Panc1 (cell line): ENCODE measurements around the gene CAMTA2. TPM values are rescaled to one million over a fixed set of nuclear protein-coding genes. Genes with fewer than 3 reads are reported as not detected.

ENCODE experiments used
- ATAC-seq: fragments of 200-7000 bp; cut with Tn5 transposase; 2 replicates; pipeline ENCODE4 v1.9.1; 2020; ENCODE audit warnings: mild to moderate bottlenecking, moderate library complexity
- BruUV-seq: library from RNA; stranded (reverse); fragments of 400-500 nt; replicated peaks from 2 replicates; lab custom pipeline; 2021; lab: Mats Ljungman, UMichigan
- CTCF ChIA-PET: fragments of 300-600 bp; sonication (Branson Sonifier 250); formaldehyde crosslinking; loops from one replicate; lab custom pipeline; 2022; ENCODE audit warnings: antibody characterized with exemption; lab: Charles Lee
- POLR2A ChIA-PET: fragments of 300-600 bp; sonication (Branson Sonifier 250); formaldehyde crosslinking; loops from one replicate; lab custom pipeline; 2022; ENCODE audit warnings: antibody characterized with exemption; lab: Charles Lee
- DNase-seq: peaks from one replicate; pipeline ENCODE4 v3.0.0-alpha.2; 2010; ENCODE audit warnings: low read depth, low spot score
- H3K27ac ChIP-seq: 2 replicates; pipeline ENCODE4 v1.5.1; 2011; ENCODE audit warnings: mild to moderate bottlenecking, low read length, inconsistent platforms
- H3K27me3 ChIP-seq: fragments of 200-500 bp; sonication (Bioruptor generic); 2 replicates; pipeline ENCODE4 v1.6.0; 2014; ENCODE audit warnings: low read length, inconsistent platforms; ENCODE audit not compliant: control insufficient read depth, insufficient read depth
- H3K36me3 ChIP-seq: fragments of 200-500 bp; sonication (Bioruptor generic); 2 replicates; pipeline ENCODE4 v1.5.1; 2014; ENCODE audit warnings: inconsistent platforms, mild to moderate bottlenecking, low read length, moderate library complexity; ENCODE audit not compliant: control insufficient read depth, insufficient read depth
- H3K4me1 ChIP-seq: 2 replicates; pipeline ENCODE4 v1.5.1; 2011; ENCODE audit warnings: inconsistent platforms, mild to moderate bottlenecking, low read length, moderate library complexity; ENCODE audit not compliant: control insufficient read depth, insufficient read depth
- H3K4me3 ChIP-seq, 2 experiments: 2 replicates each; pipeline ENCODE4 v1.5.1; 2011 to 2012; ENCODE audit warnings: low read depth in 2 of 2, low read length in 2 of 2, mild to moderate bottlenecking in 2 of 2, inconsistent platforms in 1 of 2, moderate library complexity in 1 of 2
- H3K9me3 ChIP-seq: fragments of 200-500 bp; sonication (Bioruptor generic); 2 replicates; pipeline ENCODE4 v1.5.1; 2014; ENCODE audit warnings: low read depth, mild to moderate bottlenecking, inconsistent platforms, low read length, moderate library complexity; ENCODE audit not compliant: control insufficient read depth, insufficient read depth
- CTCF ChIP-seq: fragments of 450-650 bp; IDR thresholded peaks from 2 replicates; pipeline ENCODE4 v1.5.1; 2017; ENCODE audit warnings: mild to moderate bottlenecking
- POLR2AphosphoS5 ChIP-seq: IDR thresholded peaks from 2 replicates; pipeline ENCODE4 v1.6.1; 2012; ENCODE audit warnings: mild to moderate bottlenecking, low read depth, low read length, moderate library complexity
- REST ChIP-seq, 2 experiments: IDR thresholded peaks; 2 replicates each; pipeline ENCODE4 v1.6.1; 2011 to 2012; ENCODE audit warnings: low read depth in 2 of 2, control low read depth in 1 of 2, low read length in 1 of 2, mild to moderate bottlenecking in 1 of 2, moderate library complexity in 1 of 2; ENCODE audit not compliant: insufficient read depth in 1 of 2
- SIN3A ChIP-seq: IDR thresholded peaks from 2 replicates; pipeline ENCODE4 v1.6.1; 2012; ENCODE audit warnings: low read depth, mild to moderate bottlenecking, low read length, moderate library complexity, borderline replicate concordance; ENCODE audit not compliant: insufficient read depth
- TCF7L2 ChIP-seq: IDR thresholded peaks from 2 replicates; pipeline ENCODE4 v1.6.1; 2011; ENCODE audit warnings: mild to moderate bottlenecking, low read depth, low read length, inconsistent platforms
- in situ Hi-C: cut with HindIII; loops from 2 replicates; pipeline ENCODE4 v1.10.0; 2016; ENCODE audit warnings: low sequenced_read_pairs, low pct_unique_long_range_greater_than_20kb
- intact Hi-C: fragments of 100-400 bp; cut with micrococcal nuclease; formaldehyde crosslinking; loops from one replicate; pipeline ENCODE4 v1.10.0; 2022; ENCODE audit not compliant: unreplicated experiment
- total RNA-seq: library from RNA; stranded (reverse); gene quantifications from one replicate; pipeline ENCODE4 v1.2.1, GENCODE V29; 2021; ENCODE audit not compliant: unreplicated experiment

Gene CAMTA2
- total RNA-seq, 1 experiment from 2014 or later: 22.7 TPM

GRCh38 chr17:4999430-5000093 lies 12.1 kb upstream of the CAMTA2 start:
- CTCF ChIA-PET: no interaction called here
- POLR2A ChIA-PET: no interaction called here
- intact Hi-C loops: no loop called here
- TF ChIP-seq TCF7L2 (no peak), REST (IDR thresholded peaks at IDR 0.05; ENCODE audit: insufficient read depth in 1 of 2, low read depth in 2 of 2, low read length in 1 of 2) (no peak), POLR2AphosphoS5 (no peak), CTCF (no peak), SIN3A (no peak)
- ATAC-seq (no peak), DNase-seq (no peak)
- H3K9me3 ChIP-seq: no peaks in the 10 kb centered on the region
- peak overlapping the region; percentile 83; the same call in 1 of the 2 replicates for H3K27ac ChIP-seq
- in situ Hi-C loops: no loop called here
- peak overlapping the region; percentile 74 to 79 for H3K4me3 ChIP-seq
- H3K27me3 ChIP-seq: no peaks in the 10 kb centered on the region
- H3K4me1 ChIP-seq: no peaks in the 10 kb centered on the region
- TSS peak; percentile 87 for BruUV-seq
- peaks cover 6% of the 10 kb centered on the region for H3K36me3 ChIP-seq

- peak overlapping the region; percentile 83 for H3K27ac ChIP-seq
- in situ Hi-C loops (no loop called here), intact Hi-C loops (no loop called here)
- ATAC-seq (no peak), DNase-seq (no peak)
- H3K9me3 ChIP-seq: no peaks in the 10 kb centered on the region
- H3K4me1 ChIP-seq: no peaks in the 10 kb centered on the region
- H3K4me3 ChIP-seq: peak overlapping the region; percentile 74 to 79
- no peaks in the 10 kb centered on the region; the same call in none of the 2 replicates for H3K36me3 ChIP-seq
- TF ChIP-seq POLR2AphosphoS5 (no peak), CTCF (no peak), REST (IDR thresholded peaks at IDR 0.05; ENCODE audit: insufficient read depth in 1 of 2, low read depth in 2 of 2, low read length in 1 of 2) (no peak), SIN3A (no peak), TCF7L2 (no peak)
- ChIA-PET CTCF (no interaction called here), POLR2A (no interaction called here)
- no peaks in the 10 kb centered on the region for H3K27me3 ChIP-seq
- no TSS peak for BruUV-seq
These were observed 11.4 kb upstream of the CAMTA2 start for GRCh38 chr17:4998732-4999429.
